ENCODE measurements around the gene HDAC11.

The HDAC11 gene

GRCh38 chr3:13530241-13531009 lies 50.3 kb downstream of the HDAC11 start:
- Histone ChIP-seq H3K9me3 (no peaks in the 10 kb centered on the region), H3K4me1 (no peaks in the 10 kb centered on the region), H3K36me3 (no peaks in the 10 kb centered on the region), H3K27me3 (no peaks in the 10 kb centered on the region), H3K4me3 (ENCODE audit: low read depth, low read length) (no peak overlapping the region)
- DNase-seq = no peak
- TF ChIP-seq CTCF (IDR thresholded peaks at IDR 0.05; ENCODE audit: low read depth, low read length) = no peak

GRCh38 chr3:13532085-13532484 lies 52.0 kb downstream of the HDAC11 start:
- H3K4me3 ChIP-seq (ENCODE audit: low read depth, low read length) = no peak overlapping the region
- no peaks in the 10 kb centered on the region for H3K9me3 ChIP-seq
- no peak for TF ChIP-seq CTCF (IDR thresholded peaks at IDR 0.05; ENCODE audit: low read depth, low read length)
- no peaks in the 10 kb centered on the region for H3K27me3 ChIP-seq
- H3K4me1 ChIP-seq = no peaks in the 10 kb centered on the region
- no peaks in the 10 kb centered on the region for H3K36me3 ChIP-seq
- no peak for DNase-seq

GRCh38 chr3:13532631-13533030 lies 52.5 kb downstream of the HDAC11 start:
- TF ChIP-seq CTCF (IDR thresholded peaks at IDR 0.05; ENCODE audit: low read depth, low read length) = no peak
- Histone ChIP-seq H3K36me3 (no peaks in the 10 kb centered on the region), H3K4me3 (ENCODE audit: low read depth, low read length) (no peak overlapping the region), H3K4me1 (no peaks in the 10 kb centered on the region), H3K27me3 (no peaks in the 10 kb centered on the region), H3K9me3 (no peaks in the 10 kb centered on the region)
- DNase-seq = no peak

GRCh38 chr3:13533885-13534301 lies 53.8 kb downstream of the HDAC11 start:
- Histone ChIP-seq H3K9me3 (no peaks in the 10 kb centered on the region), H3K27me3 (no peaks in the 10 kb centered on the region), H3K4me1 (no peaks in the 10 kb centered on the region), H3K4me3 (ENCODE audit: low read depth, low read length) (no peak overlapping the region), H3K36me3 (no peaks in the 10 kb centered on the region)
- TF ChIP-seq CTCF (IDR thresholded peaks at IDR 0.05; ENCODE audit: low read depth, low read length) = no peak
- DNase-seq = no peak

- no peak for TF ChIP-seq CTCF (IDR thresholded peaks at IDR 0.05; ENCODE audit: low read depth, low read length)
- H3K4me3 ChIP-seq (ENCODE audit: low read depth, low read length) = no peak overlapping the region
- H3K9me3 ChIP-seq = no peaks in the 10 kb centered on the region
- DNase-seq = no peak
- no peaks in the 10 kb centered on the region for H3K27me3 ChIP-seq
- no peaks in the 10 kb centered on the region for H3K4me1 ChIP-seq
- H3K36me3 ChIP-seq = no peaks in the 10 kb centered on the region
These were observed 55.4 kb downstream of the HDAC11 start for GRCh38 chr3:13535526-13535875.

- H3K27me3 ChIP-seq = no peaks in the 10 kb centered on the region
- no peaks in the 10 kb centered on the region for H3K36me3 ChIP-seq
- no peak overlapping the region for H3K4me3 ChIP-seq (ENCODE audit: low read depth, low read length)
- DNase-seq = no peak
- no peaks in the 10 kb centered on the region for H3K4me1 ChIP-seq
- no peak for TF ChIP-seq CTCF (IDR thresholded peaks at IDR 0.05; ENCODE audit: low read depth, low read length)
- H3K9me3 ChIP-seq = no peaks in the 10 kb centered on the region
These were observed 55.8 kb downstream of the HDAC11 start for GRCh38 chr3:13535905-13536304.

Measured in BE2C (cell line).